ENCODE results near the gene C7orf25.
A peak's percentile ranks its signal among the peaks of the same experiment; 100 is the strongest.
"Not testable (repeated sequence)": the region's sequence is repeated elsewhere in the genome, so short reads cannot be mapped to it uniquely, and the experiment has no call there.

The C7orf25 gene

DNA sequence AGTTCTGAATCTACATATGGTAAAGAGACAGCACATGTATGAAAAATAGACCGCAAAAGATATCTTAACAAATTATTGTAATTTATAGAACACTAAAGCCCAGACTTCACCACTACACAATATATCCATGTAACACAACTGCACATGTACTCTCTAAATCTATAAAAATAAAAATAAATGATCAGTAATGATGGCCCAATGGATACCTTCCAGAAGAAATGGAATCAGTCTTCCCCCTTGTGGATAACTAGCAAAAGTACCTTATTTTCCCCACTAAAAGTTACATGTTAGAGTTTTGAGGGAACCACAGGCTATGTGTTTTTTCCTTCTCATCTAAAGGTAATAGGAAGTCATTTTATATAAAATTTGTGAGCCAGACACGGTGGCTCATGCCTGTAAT is 25.7 kb downstream of the C7orf25 start:
- Histone ChIP-seq H3K4me2 (ENCODE audit: low read depth, low read length) (no peak overlapping the region), H3K36me3 (replicated peaks; ENCODE audit: insufficient read depth, low read length) (no peaks in the 10 kb centered on the region), H3K27ac (ENCODE audit: low read length) (no peak overlapping the region), H3K9me3 (replicated peaks; ENCODE audit: insufficient read depth, low read length) (no peaks in the 10 kb centered on the region), H4K20me1 (ENCODE audit: insufficient read depth, low read length) (no peaks in the 10 kb centered on the region), H3K9me2 (replicated peaks; ENCODE audit: insufficient read depth, low read length) (no peaks in the 10 kb centered on the region), H3K27me3 (replicated peaks; ENCODE audit: insufficient read depth, low read length) (no peaks in the 10 kb centered on the region), H3K9ac (ENCODE audit: low read length) (no peak overlapping the region), H2AFZ (ENCODE audit: low read length) (no peak overlapping the region), H3F3A (ENCODE audit: insufficient read depth, low read length) (peaks cover 5% of the 10 kb centered on the region; the same call in 1 of the 2 replicates), H3K4me3 (ENCODE audit: low read length) (no peak overlapping the region), H3K4me1 (ENCODE audit: low read length) (no peaks in the 10 kb centered on the region), H3K79me2 (ENCODE audit: low read length) (no peaks in the 10 kb centered on the region)
- no peak for DNase-seq
- TF ChIP-seq, protein P1, sequence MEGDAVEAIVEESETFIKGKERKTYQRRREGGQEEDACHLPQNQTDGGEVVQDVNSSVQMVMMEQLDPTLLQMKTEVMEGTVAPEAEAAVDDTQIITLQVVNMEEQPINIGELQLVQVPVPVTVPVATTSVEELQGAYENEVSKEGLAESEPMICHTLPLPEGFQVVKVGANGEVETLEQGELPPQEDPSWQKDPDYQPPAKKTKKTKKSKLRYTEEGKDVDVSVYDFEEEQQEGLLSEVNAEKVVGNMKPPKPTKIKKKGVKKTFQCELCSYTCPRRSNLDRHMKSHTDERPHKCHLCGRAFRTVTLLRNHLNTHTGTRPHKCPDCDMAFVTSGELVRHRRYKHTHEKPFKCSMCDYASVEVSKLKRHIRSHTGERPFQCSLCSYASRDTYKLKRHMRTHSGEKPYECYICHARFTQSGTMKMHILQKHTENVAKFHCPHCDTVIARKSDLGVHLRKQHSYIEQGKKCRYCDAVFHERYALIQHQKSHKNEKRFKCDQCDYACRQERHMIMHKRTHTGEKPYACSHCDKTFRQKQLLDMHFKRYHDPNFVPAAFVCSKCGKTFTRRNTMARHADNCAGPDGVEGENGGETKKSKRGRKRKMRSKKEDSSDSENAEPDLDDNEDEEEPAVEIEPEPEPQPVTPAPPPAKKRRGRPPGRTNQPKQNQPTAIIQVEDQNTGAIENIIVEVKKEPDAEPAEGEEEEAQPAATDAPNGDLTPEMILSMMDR (IDR thresholded peaks at IDR 0.05; ENCODE audit: low read length) = peak; percentile 17; the same call in 1 of the 2 replicates
- TF ChIP-seq EZH2 (optimal IDR thresholded peaks at IDR 0.05; ENCODE audit: low read depth, low read length) = no peak
- no peak for TF ChIP-seq EZH2phosphoT487 (IDR thresholded peaks at IDR 0.05; ENCODE audit: low read length)

DNA sequence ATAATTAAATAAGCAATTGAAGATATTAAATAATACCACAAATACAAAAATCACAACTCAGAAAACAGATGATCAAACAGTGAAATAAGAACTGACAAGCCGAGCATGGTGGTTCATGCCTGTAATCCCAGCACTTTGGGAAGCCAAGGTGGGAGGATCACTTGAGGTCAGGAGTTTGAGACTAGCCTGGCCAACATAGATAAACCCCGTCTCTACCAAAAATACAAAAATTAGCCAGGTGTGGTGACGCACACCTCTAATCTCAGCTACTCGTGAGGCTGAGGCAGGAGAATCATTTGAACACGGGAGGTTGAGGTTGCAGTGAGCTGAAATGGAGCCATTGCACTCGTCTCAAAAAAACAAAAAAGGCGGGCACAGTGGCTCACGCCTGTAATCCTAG is 26.7 kb downstream of the C7orf25 start:
- H3K4me3 ChIP-seq (ENCODE audit: low read length); H3K4me2 ChIP-seq (ENCODE audit: low read depth, low read length); H3K27ac ChIP-seq (ENCODE audit: low read length); H3K9me3 ChIP-seq (replicated peaks; ENCODE audit: insufficient read depth, low read length); H3K4me1 ChIP-seq (ENCODE audit: low read length); H3F3A ChIP-seq (ENCODE audit: insufficient read depth, low read length); H3K9me2 ChIP-seq (replicated peaks; ENCODE audit: insufficient read depth, low read length); DNase-seq; H4K20me1 ChIP-seq (ENCODE audit: insufficient read depth, low read length); H2AFZ ChIP-seq (ENCODE audit: low read length); H3K36me3 ChIP-seq (replicated peaks; ENCODE audit: insufficient read depth, low read length); H3K9ac ChIP-seq (ENCODE audit: low read length); H3K79me2 ChIP-seq (ENCODE audit: low read length); H3K27me3 ChIP-seq (replicated peaks; ENCODE audit: insufficient read depth, low read length): not testable (repeated sequence)

DNA sequence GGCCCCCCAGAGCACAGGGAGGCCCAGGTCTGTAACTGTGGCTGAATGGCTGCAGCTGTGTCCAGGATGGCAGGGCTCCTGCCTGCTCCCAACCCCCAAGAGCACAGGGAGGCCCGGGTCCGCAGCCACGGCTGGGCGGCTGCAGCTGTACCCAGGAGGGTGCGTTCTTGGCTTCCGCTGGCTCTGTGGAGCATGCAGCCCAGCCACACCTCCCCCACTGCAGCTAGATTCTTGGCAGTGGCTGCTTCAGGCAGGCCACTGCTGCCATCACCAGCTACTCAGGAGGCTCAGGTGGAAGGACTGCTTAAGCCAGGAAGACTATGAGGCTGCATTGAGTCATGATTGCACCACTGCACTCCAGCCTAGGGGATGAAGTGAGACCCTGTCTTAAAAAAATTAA is 27.9 kb downstream of the C7orf25 start:
- no peaks in the 10 kb centered on the region for H3K9me3 ChIP-seq (replicated peaks; ENCODE audit: insufficient read depth, low read length)
- H3K4me3 ChIP-seq (ENCODE audit: low read length) = no peak overlapping the region
- H3K27ac ChIP-seq (ENCODE audit: low read length) = no peak overlapping the region

DNA sequence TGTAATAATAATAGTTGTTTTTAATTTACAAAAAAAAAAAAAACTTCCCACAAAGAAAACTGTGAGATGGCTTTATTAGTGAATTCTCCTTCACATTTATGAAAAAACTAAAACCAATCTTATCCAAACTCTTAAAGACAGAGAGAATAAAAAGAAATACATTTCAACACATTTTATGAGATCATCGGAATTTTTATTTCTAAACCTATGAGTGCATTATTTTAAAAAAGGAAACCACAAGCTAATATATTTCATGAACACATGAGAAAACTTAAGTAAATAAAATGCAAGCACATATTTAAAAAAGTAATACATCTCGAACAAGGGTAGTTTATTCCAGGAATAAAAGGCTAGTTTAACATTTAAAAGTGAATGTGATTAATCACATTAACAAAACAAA is 31.5 kb downstream of the C7orf25 start:
- Histone ChIP-seq H3K9me3 (replicated peaks; ENCODE audit: insufficient read depth, low read length) (no peaks in the 10 kb centered on the region), H3K4me3 (ENCODE audit: low read length) (no peak overlapping the region), H3K9me2 (replicated peaks; ENCODE audit: insufficient read depth, low read length) (no peaks in the 10 kb centered on the region), H3K36me3 (replicated peaks; ENCODE audit: insufficient read depth, low read length) (no peaks in the 10 kb centered on the region), H3K4me2 (ENCODE audit: low read depth, low read length) (no peak overlapping the region), H3K79me2 (ENCODE audit: low read length) (no peaks in the 10 kb centered on the region), H3F3A (ENCODE audit: insufficient read depth, low read length) (no peaks in the 10 kb centered on the region), H3K27me3 (replicated peaks; ENCODE audit: insufficient read depth, low read length) (no peaks in the 10 kb centered on the region), H3K4me1 (ENCODE audit: low read length) (no peaks in the 10 kb centered on the region), H2AFZ (ENCODE audit: low read length) (no peak overlapping the region), H4K20me1 (ENCODE audit: insufficient read depth, low read length) (no peaks in the 10 kb centered on the region), H3K27ac (ENCODE audit: low read length) (no peak overlapping the region), H3K9ac (ENCODE audit: low read length) (no peak overlapping the region)
- TF ChIP-seq, protein P1 (IDR thresholded peaks at IDR 0.05; ENCODE audit: low read length) = no peak
- no peak for TF ChIP-seq EZH2 (optimal IDR thresholded peaks at IDR 0.05; ENCODE audit: low read depth, low read length)
- no peak for TF ChIP-seq EZH2phosphoT487 (IDR thresholded peaks at IDR 0.05; ENCODE audit: low read length)
- DNase-seq = no peak

More for the DNA sequence above, 27.9 kb downstream of the C7orf25 start:
- Histone ChIP-seq H3K4me1 (ENCODE audit: low read length) (no peaks in the 10 kb centered on the region), H2AFZ (ENCODE audit: low read length) (no peak overlapping the region), H4K20me1 (ENCODE audit: insufficient read depth, low read length) (no peaks in the 10 kb centered on the region), H3K4me2 (ENCODE audit: low read depth, low read length) (no peak overlapping the region), H3K9me2 (replicated peaks; ENCODE audit: insufficient read depth, low read length) (no peaks in the 10 kb centered on the region), H3F3A (ENCODE audit: insufficient read depth, low read length) (peaks cover 5% of the 10 kb centered on the region; the same call in 1 of the 2 replicates), H3K27me3 (replicated peaks; ENCODE audit: insufficient read depth, low read length) (no peaks in the 10 kb centered on the region), H3K36me3 (replicated peaks; ENCODE audit: insufficient read depth, low read length) (no peaks in the 10 kb centered on the region), H3K79me2 (ENCODE audit: low read length) (no peaks in the 10 kb centered on the region), H3K9ac (ENCODE audit: low read length) (no peak overlapping the region)
- DNase-seq = no peak
- TF ChIP-seq EZH2phosphoT487 (IDR thresholded peaks at IDR 0.05; ENCODE audit: low read length) (no peak), EZH2 (optimal IDR thresholded peaks at IDR 0.05; ENCODE audit: low read depth, low read length) (no peak)
- TF ChIP-seq, protein P1 (IDR thresholded peaks at IDR 0.05; ENCODE audit: low read length) = no peak

All from MM.1S (cell line).